Muscle of arm (tissue), 12 donors: ENCODE data around the gene LAMC1. TPM values are rescaled to one million over a fixed set of nuclear protein-coding genes. Genes with fewer than 3 reads are reported as not detected.

Experiments
- DNase-seq: peaks from one replicate; pipeline ENCODE4 v3.0.0-alpha.2; 2013
- polyA plus RNA-seq, 12 donors: library from polyadenylated mRNA; unstranded; fragments of 120-200 nt; gene quantifications; one replicate each; pipeline ENCODE4 v1.2.1, GENCODE V29; 2013; ENCODE audit not compliant: insufficient read length in 12 of 12

Gene LAMC1
- polyA plus RNA-seq, 12 donors, result 105 to 460 (median 317) TPM

- DNase-seq, result no peak
These were observed 162.8 kb downstream of the LAMC1 start, which contains the start of gene LAMC2 for GRCh38 chr1:183185941-183186490. LAMC2 (plus strand) TSS chr1:183186264; CDS start chr1:183186353, 89 bp downstream.

- no peak for DNase-seq
These were observed 163.6 kb downstream of the LAMC1 start for GRCh38 chr1:183186841-183187240.

GRCh38 chr1:183188240-183188639, 165.0 kb downstream of the LAMC1 start:
- DNase-seq, result peak; percentile 41

GRCh38 chr1:183191833-183192232, 168.6 kb downstream of the LAMC1 start:
- DNase-seq, result peak; percentile 67

- DNase-seq, result no peak
These were observed 170.8 kb downstream of the LAMC1 start for GRCh38 chr1:183193963-183194525.

GRCh38 chr1:183194527-183195141, 171.4 kb downstream of the LAMC1 start:
- no peak for DNase-seq

- no peak for DNase-seq
These were observed 171.9 kb downstream of the LAMC1 start for GRCh38 chr1:183195142-183195574.

Other genes with a start within 250 kb of the LAMC1 start
- gene NPL, start 233.6 kb upstream of the LAMC1 start, polyA plus RNA-seq, result 10 to 100 TPM in 4 of 12 donors, 1 to 10 TPM in 7, not detected in 1; 3.9 to 22.6 (median 8.3) TPM
- 100 to 1,000 TPM in 11 of 12 donors, not detected in 1; 109 to 149 (median 135) TPM for gene DHX9, start 184.1 kb upstream of the LAMC1 start, polyA plus RNA-seq
- gene SHCBP1L, start 70.3 kb upstream of the LAMC1 start, polyA plus RNA-seq, result 1 to 10 TPM in 1 of 12 donors, under 1 TPM in 9, not detected in 2; 0.22 to 1.0 (median 0.46) TPM
- 10 to 100 TPM in 1 of 12 donors, 1 to 10 TPM in 10, not detected in 1; 2.2 to 12.9 (median 3.0) TPM for gene LAMC2, start 162.8 kb downstream of the LAMC1 start, polyA plus RNA-seq